Left renal cortex interstitium (tissue), 4 donors: ENCODE data around the gene PPP1R12C. TPM values are rescaled to one million over a fixed set of nuclear protein-coding genes. Genes with fewer than 3 reads are reported as not detected.

Source experiments
- DNase-seq, 4 donors: peaks; one replicate each; pipeline ENCODE4 v3.0.0-alpha.2; 2013; ENCODE audit warnings: low read depth in 4 of 4, low spot score in 2 of 4, missing footprints in 1 of 4
- polyA plus RNA-seq, 4 donors: library from polyadenylated mRNA; unstranded; fragments of 120-200 nt; gene quantifications; one replicate each; pipeline ENCODE4 v1.2.1, GENCODE V29; 2013; ENCODE audit not compliant: insufficient read length in 4 of 4

PPP1R12C gene
- polyA plus RNA-seq, 4 donors: 58.7 to 123 (median 100) TPM

GRCh38 chr19:55147545-55148251 is 30.3 kb upstream of the PPP1R12C start:
- DNase-seq: no peak

- DNase-seq: no peak
These were observed 29.4 kb upstream of the PPP1R12C start for GRCh38 chr19:55146705-55147273.

GRCh38 chr19:55146078-55146704 is 28.8 kb upstream of the PPP1R12C start:
- DNase-seq: no peak

DNA sequence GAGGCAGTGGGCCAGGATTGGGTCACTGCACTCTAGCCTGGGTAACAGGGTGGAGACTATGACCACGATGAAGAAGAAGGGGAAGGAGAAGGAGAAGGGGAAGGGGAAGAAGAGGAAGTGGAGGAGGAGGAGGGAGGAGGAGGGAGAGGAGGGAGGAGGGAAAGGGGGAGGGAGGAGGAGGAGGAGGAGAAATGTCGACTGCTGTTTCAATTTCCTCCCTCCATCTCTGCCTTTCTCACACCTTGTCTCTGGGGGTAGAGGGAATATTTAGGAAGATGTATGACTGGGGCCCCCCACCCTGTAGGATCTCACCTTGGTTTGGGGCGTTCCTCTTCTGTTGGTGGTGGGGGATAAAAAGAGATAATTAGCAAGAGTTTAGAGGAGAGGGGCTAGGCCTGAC is 27.8 kb upstream of the PPP1R12C start:
- no peak for DNase-seq

GRCh38 chr19:55141696-55142095 is 24.3 kb upstream of the PPP1R12C start:
- no peak for DNase-seq

DNA sequence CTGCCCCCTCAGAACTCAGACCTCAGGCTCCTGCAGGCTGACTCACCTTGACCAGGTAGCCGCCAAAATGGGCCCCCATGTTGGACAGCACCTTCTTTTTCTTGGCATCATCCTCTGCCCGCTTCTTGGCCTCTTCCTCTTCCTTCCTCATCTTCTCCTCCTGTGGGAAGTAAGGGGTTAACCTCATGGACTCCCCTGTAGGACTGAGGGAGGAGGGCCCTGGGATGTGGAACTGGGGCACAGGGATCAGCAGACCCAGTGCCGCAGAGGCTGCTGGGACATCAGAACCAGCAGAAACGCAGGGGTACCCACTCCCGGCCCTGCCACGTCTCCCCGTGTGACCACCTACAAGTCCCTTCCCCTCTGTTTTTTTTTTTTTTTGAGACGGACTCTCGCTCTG is 20.5 kb upstream of the PPP1R12C start:
- no peak for DNase-seq

GRCh38 chr19:55136399-55137102 is 19.1 kb upstream of the PPP1R12C start:
- no peak for DNase-seq

DNA sequence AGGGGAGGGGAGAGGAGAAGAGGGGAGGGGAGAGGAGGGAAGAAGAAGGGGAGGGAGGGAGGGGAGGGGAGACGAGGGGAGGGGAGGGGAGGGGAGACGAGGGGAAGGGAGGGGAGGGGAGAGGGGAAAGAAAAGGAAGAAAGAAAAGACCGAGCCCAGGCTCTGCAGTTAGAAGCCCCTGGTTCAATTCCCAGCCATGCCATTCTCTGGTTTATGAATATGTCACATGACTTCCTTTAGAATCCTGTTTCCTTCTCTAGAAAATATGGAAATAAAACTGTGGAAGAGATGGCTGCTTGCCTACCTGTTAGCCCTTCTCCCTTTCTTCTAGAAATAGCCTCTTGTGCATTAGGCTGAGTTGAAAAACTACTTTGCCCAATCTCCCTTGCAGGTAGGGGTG is 17.3 kb upstream of the PPP1R12C start:
- DNase-seq: no peak

DNA sequence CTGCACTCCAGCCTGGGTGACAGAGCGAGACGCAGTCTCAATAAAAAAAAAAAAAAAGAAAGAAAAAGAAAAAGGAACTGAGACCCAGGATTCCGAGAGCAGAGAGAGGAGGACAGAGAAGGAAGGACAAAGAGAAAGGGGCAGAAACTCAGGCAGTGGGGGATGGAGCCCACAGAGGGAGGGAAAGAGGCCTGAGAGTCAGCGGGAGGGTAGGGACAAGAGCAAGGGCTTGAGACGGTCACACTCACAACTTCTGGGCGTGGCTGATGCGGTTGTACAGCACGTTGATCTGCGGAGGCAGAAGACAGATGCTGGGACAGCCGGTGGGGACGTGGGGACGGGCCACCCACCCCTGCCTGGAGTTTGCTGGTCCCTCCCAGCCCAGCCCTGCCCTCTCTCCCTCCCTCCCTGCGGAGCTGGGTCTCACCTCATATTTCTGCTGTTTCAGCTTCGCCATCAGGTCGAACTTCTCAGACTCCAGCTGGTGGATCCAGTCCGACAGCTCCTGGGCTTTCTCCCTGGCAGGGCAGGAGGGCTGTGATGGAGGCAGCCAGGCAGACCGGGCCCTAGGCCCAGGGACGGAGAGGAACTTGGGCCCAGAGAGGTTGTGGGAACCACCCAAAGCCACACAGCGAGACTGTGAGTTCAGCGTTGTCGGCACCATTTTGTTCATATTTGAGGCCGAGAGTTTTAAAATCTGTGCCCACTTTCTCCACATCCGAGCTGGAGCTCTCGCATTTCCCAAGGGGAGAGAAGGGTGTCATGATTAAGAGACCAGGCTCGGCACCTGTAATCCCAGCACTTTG is 16.4 kb upstream of the PPP1R12C start:
- no peak for DNase-seq

GRCh38 chr19:55132453-55133129 is 15.2 kb upstream of the PPP1R12C start:
- DNase-seq: no peak

- DNase-seq: no peak
These were observed 14.0 kb upstream of the PPP1R12C start for GRCh38 chr19:55131421-55131820.

GRCh38 chr19:55119053-55119452 is 1.6 kb upstream of the PPP1R12C start:
- DNase-seq: no peak

- no peak for DNase-seq
These were observed 1.1 kb upstream of the PPP1R12C start for GRCh38 chr19:55118401-55118991.

DNA sequence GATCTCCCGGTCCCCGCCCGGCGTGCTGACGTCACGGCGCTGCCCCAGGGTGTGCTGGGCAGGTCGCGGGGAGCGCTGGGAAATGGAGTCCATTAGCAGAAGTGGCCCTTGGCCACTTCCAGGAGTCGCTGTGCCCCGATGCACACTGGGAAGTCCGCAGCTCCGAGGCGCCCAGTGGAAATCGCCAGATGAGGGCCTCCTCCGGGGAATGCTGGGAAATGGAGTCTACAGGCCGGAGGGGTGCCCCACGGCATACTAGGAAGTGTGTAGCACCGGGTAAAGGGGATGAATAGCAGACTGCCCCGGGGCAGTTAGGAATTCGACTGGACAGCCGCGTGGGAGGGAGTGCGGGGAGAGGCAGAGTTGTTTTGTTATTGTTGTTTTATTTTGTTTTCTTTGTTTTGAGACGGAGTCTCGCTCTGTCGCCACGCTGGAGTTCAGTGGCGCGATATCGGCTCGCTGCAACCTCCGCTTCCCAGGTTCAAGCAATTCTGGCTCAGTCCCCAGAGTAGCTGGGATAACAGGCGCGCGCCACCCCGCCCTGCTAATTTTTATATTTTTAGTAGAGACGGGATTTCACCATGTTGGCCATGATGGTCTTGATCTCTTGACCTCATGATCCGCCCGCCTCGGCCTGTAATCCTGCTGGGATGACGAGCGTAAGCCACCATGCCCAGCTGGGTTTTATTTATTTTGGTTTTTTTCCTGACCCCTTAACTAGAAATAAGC is 390 bp upstream of the PPP1R12C start:
- peak; percentile 85 to 98 (median 95) for DNase-seq

DNA sequence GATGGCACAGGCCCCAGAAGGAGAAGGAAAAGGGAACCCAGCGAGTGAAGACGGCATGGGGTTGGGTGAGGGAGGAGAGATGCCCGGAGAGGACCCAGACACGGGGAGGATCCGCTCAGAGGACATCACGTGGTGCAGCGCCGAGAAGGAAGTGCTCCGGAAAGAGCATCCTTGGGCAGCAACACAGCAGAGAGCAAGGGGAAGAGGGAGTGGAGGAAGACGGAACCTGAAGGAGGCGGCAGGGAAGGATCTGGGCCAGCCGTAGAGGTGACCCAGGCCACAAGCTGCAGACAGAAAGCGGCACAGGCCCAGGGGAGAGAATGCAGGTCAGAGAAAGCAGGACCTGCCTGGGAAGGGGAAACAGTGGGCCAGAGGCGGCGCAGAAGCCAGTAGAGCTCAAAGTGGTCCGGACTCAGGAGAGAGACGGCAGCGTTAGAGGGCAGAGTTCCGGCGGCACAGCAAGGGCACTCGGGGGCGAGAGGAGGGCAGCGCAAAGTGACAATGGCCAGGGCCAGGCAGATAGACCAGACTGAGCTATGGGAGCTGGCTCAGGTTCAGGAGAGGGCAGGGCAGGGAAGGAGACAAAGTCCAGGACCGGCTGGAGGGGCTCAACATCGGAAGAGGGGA is 1.1 kb downstream of the PPP1R12C start:
- DNase-seq: no peak

DNA sequence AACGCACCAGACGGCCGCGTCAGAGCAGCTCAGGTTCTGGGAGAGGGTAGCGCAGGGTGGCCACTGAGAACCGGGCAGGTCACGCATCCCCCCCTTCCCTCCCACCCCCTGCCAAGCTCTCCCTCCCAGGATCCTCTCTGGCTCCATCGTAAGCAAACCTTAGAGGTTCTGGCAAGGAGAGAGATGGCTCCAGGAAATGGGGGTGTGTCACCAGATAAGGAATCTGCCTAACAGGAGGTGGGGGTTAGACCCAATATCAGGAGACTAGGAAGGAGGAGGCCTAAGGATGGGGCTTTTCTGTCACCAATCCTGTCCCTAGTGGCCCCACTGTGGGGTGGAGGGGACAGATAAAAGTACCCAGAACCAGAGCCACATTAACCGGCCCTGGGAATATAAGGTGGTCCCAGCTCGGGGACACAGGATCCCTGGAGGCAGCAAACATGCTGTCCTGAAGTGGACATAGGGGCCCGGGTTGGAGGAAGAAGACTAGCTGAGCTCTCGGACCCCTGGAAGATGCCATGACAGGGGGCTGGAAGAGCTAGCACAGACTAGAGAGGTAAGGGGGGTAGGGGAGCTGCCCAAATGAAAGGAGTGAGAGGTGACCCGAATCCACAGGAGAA is 1.9 kb downstream of the PPP1R12C start:
- no peak for DNase-seq

DNA sequence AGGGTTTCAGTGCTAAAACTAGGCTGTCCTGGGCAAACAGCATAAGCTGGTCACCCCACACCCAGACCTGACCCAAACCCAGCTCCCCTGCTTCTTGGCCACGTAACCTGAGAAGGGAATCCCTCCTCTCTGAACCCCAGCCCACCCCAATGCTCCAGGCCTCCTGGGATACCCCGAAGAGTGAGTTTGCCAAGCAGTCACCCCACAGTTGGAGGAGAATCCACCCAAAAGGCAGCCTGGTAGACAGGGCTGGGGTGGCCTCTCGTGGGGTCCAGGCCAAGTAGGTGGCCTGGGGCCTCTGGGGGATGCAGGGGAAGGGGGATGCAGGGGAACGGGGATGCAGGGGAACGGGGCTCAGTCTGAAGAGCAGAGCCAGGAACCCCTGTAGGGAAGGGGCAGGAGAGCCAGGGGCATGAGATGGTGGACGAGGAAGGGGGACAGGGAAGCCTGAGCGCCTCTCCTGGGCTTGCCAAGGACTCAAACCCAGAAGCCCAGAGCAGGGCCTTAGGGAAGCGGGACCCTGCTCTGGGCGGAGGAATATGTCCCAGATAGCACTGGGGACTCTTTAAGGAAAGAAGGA is 2.8 kb downstream of the PPP1R12C start:
- DNase-seq: no peak

GRCh38 chr19:55113570-55114039 is 3.8 kb downstream of the PPP1R12C start:
- DNase-seq: peak in 3 of 4 donors; percentile 62 to 83 (median 71)
